Measurements from ENCODE around the gene ZC3H12A. TPM values are rescaled to one million over a fixed set of nuclear protein-coding genes. Genes with fewer than 3 reads are reported as not detected.
"Not testable (repeated sequence)": the region's sequence is repeated elsewhere in the genome, so short reads cannot be mapped to it uniquely, and the experiment has no call there.

The ZC3H12A gene
- total RNA-seq, 2 experiments from 2014 or later = 164 to 165 TPM

DNA sequence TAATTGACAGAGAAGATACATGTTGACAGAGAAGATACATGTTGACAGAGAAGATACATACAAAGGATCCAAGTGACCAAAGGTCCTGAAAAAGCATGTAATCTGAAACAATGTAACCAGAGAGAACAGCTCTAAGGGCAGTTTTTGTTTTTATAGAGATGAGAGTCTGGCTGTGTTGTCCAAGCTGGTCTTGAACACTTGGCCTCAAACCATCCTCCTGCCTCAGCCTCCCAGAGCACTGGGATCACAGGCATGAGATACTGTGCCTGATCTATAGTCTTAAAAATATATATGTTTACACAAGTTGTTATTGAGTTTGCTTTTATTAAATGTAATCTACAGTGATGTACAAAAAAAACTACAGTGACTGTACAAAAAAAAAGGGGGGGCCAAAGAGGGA lies 27.7 kb downstream of the ZC3H12A start:
- peaks cover 79% of the 10 kb centered on the region for H3K36me3 Mint-ChIP-seq (ENCODE audit: low read depth)
- H3K36me3 ChIP-seq (ENCODE audit: insufficient read depth, low read length) = peaks cover 74% of the 10 kb centered on the region

DNA sequence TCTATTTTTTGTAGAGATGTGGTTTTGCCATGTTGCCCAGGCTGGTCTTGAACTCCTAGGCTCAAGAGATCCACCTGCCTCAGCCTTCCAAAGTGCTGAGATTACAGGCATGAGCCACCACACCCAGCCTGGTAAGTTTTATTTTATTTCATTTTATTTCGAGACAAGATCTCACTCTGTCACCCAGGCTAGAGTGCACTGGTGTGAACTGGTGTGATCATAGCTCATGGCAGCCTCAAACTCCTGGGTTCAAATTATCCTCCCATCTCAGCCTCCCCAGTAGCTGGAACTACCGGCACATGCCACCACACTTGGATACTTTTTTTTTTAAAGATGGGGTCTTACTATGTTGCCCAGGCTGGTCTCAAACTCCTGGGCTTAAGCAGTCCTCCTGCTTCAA lies 28.4 kb downstream of the ZC3H12A start:
- POLR2A ChIA-PET; H3K27me3 Mint-ChIP-seq; H3K4me3 ChIP-seq (ENCODE audit: low read length); H3K27ac Mint-ChIP-seq; H3K27ac ChIP-seq (ENCODE audit: low read depth in 1 of 2, low read length in 2 of 2); H3K4me1 ChIP-seq (ENCODE audit: insufficient read depth, low read length); intact Hi-C loops (cut with DNase I, micrococcal nuclease); ATAC-seq (ENCODE audit: poor library complexity); H3K9me3 ChIP-seq (ENCODE audit: control insufficient read depth in 1 of 2, insufficient read depth in 1 of 2, low read length in 2 of 2); H3K9me3 Mint-ChIP-seq; H3K4me3 Mint-ChIP-seq; DNase-seq; H3K27me3 ChIP-seq (ENCODE audit: control insufficient read depth in 1 of 2, insufficient read depth in 2 of 2, low read length in 2 of 2): not testable (repeated sequence)
- peaks cover 78% of the 10 kb centered on the region for H3K36me3 ChIP-seq (ENCODE audit: insufficient read depth, low read length)
- Mint-ChIP-seq H3K36me3 (ENCODE audit: low read depth) (peaks cover 81% of the 10 kb centered on the region), H3K4me1 (ENCODE audit: low read depth) (peaks cover 21% of the 10 kb centered on the region)
- CTCF ChIA-PET = interaction anchor here (1.6 to 2.5 kb wide), 2 partner anchors 12 to 46 kb away, joined by 3 to 12 read pairs; partner anchors contain the start of gene MEAF6

More for the DNA sequence above, 27.7 kb downstream of the ZC3H12A start:
- H3K27me3 Mint-ChIP-seq = no peaks in the 10 kb centered on the region
- DNase-seq (no peak), ATAC-seq (ENCODE audit: poor library complexity) (no peak)
- peaks cover 24% of the 10 kb centered on the region for H3K4me1 Mint-ChIP-seq (ENCODE audit: low read depth)
- no peak overlapping the region for H3K27ac ChIP-seq (ENCODE audit: low read depth in 1 of 2, low read length in 2 of 2)
- ChIA-PET POLR2A (no interaction called here), CTCF (interaction anchor here (1.6 to 2.5 kb wide), 2 partner anchors 12 to 45 kb away, joined by 3 to 12 read pairs; partner anchors contain the start of gene MEAF6)
- no peaks in the 10 kb centered on the region for H3K4me1 ChIP-seq (ENCODE audit: insufficient read depth, low read length)
- intact Hi-C loops (cut with DNase I, micrococcal nuclease) = no loop called here
- H3K27ac Mint-ChIP-seq = no peak overlapping the region
- no peaks in the 10 kb centered on the region for H3K9me3 ChIP-seq (ENCODE audit: control insufficient read depth in 1 of 2, insufficient read depth in 1 of 2, low read length in 2 of 2)
- H3K4me3 Mint-ChIP-seq = no peak overlapping the region
- no peaks in the 10 kb centered on the region for H3K27me3 ChIP-seq (ENCODE audit: control insufficient read depth in 1 of 2, insufficient read depth in 2 of 2, low read length in 2 of 2)
- TF ChIP-seq, protein P1, sequence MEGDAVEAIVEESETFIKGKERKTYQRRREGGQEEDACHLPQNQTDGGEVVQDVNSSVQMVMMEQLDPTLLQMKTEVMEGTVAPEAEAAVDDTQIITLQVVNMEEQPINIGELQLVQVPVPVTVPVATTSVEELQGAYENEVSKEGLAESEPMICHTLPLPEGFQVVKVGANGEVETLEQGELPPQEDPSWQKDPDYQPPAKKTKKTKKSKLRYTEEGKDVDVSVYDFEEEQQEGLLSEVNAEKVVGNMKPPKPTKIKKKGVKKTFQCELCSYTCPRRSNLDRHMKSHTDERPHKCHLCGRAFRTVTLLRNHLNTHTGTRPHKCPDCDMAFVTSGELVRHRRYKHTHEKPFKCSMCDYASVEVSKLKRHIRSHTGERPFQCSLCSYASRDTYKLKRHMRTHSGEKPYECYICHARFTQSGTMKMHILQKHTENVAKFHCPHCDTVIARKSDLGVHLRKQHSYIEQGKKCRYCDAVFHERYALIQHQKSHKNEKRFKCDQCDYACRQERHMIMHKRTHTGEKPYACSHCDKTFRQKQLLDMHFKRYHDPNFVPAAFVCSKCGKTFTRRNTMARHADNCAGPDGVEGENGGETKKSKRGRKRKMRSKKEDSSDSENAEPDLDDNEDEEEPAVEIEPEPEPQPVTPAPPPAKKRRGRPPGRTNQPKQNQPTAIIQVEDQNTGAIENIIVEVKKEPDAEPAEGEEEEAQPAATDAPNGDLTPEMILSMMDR (IDR thresholded peaks at IDR 0.05) = no peak
- no peak overlapping the region for H3K4me3 ChIP-seq (ENCODE audit: low read length)
- no peaks in the 10 kb centered on the region for H3K9me3 Mint-ChIP-seq

DNA sequence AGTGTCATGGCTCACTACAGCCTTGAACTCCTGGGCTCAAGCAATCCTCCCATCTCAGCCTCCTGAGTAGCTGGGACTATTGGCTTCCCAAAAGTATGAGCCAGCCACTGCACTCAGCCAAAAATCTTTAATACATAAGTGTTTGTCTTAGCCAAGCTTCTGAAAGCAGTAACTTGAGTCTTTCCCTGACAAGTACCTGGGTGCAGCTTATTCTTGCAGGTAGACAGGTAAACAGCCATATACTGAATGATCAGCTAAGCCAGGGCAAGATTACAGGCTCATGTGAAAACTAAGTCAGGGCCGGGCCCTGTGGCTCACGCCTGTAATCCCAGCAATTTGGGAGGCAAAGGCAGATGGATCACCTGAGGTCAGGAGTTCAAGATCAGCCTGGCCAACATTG lies 32.4 kb downstream of the ZC3H12A start:
- Histone ChIP-seq H3K36me3 (ENCODE audit: insufficient read depth, low read length) (peaks cover 71% of the 10 kb centered on the region), H3K4me3 (ENCODE audit: low read length) (no peak overlapping the region), H3K9me3 (ENCODE audit: control insufficient read depth in 1 of 2, insufficient read depth in 1 of 2, low read length in 2 of 2) (no peaks in the 10 kb centered on the region), H3K27me3 (ENCODE audit: control insufficient read depth in 1 of 2, insufficient read depth in 2 of 2, low read length in 2 of 2) (no peaks in the 10 kb centered on the region), H3K4me1 (ENCODE audit: insufficient read depth, low read length) (no peaks in the 10 kb centered on the region), H3K27ac (ENCODE audit: low read depth in 1 of 2, low read length in 2 of 2) (no peak overlapping the region)
- Mint-ChIP-seq H3K4me1 (ENCODE audit: low read depth) (peaks cover 31% of the 10 kb centered on the region), H3K4me3 (no peak overlapping the region), H3K9me3 (no peaks in the 10 kb centered on the region), H3K27me3 (no peaks in the 10 kb centered on the region), H3K36me3 (ENCODE audit: low read depth) (peaks cover 68% of the 10 kb centered on the region), H3K27ac (no peak overlapping the region)
- no peak for DNase-seq
- POLR2A ChIA-PET = no interaction called here
- CTCF ChIA-PET = no interaction called here
- TF ChIP-seq, protein P1 (IDR thresholded peaks at IDR 0.05) = no peak
- intact Hi-C loops (cut with DNase I, micrococcal nuclease) = no loop called here
- no peak for ATAC-seq (ENCODE audit: poor library complexity)

DNA sequence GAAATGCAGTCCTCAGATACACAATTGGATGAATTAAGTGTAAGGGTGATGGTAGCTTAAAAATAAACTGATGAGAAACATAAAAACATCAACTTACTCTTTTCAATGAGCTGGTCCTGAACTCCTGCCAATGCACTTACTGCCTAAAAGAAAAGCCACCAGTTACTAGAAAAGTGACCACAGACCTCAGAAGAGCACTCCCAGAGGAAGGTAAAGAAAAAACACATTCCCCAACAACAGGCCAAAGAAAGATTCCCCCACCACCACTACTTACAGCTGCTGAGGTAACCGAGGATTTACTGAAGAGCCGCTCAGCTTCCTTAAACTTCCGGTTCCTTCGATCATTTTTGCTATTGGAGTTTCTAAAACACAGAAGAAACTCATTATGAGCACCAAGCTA lies 34.8 kb downstream of the ZC3H12A start:
- Mint-ChIP-seq H3K9me3 (no peaks in the 10 kb centered on the region), H3K27me3 (no peaks in the 10 kb centered on the region), H3K4me1 (ENCODE audit: low read depth) (peaks cover 41% of the 10 kb centered on the region), H3K4me3 (peak overlapping the region; percentile 68), H3K36me3 (ENCODE audit: low read depth) (peaks cover 67% of the 10 kb centered on the region), H3K27ac (no peak overlapping the region)
- ChIA-PET CTCF (interaction anchor here (0.6 to 3.0 kb wide), 2 partner anchors 11 to 22 kb away, joined by 3 to 10 read pairs; no protein-coding TSS in a partner anchor), POLR2A (interaction anchor here (1.4 kb wide), 1 partner anchor 20 kb away, joined by 4 read pairs; no protein-coding TSS in a partner anchor)
- TF ChIP-seq, protein P1 (IDR thresholded peaks at IDR 0.05) = no peak
- no peak for DNase-seq
- ATAC-seq (ENCODE audit: poor library complexity) = no peak
- intact Hi-C loops (cut with DNase I, micrococcal nuclease) = no loop called here
- Histone ChIP-seq H3K27ac (ENCODE audit: low read depth in 1 of 2, low read length in 2 of 2) (no peak overlapping the region), H3K4me1 (ENCODE audit: insufficient read depth, low read length) (peaks cover 14% of the 10 kb centered on the region), H3K36me3 (ENCODE audit: insufficient read depth, low read length) (peaks cover 59% of the 10 kb centered on the region), H3K4me3 (ENCODE audit: low read length) (no peak overlapping the region), H3K9me3 (ENCODE audit: control insufficient read depth in 1 of 2, insufficient read depth in 1 of 2, low read length in 2 of 2) (no peaks in the 10 kb centered on the region), H3K27me3 (ENCODE audit: control insufficient read depth in 1 of 2, insufficient read depth in 2 of 2, low read length in 2 of 2) (no peaks in the 10 kb centered on the region)

Data from CD4-positive, alpha-beta T cell (primary cell).